Left forelimb (tissue), 1 donor: ENCODE results near the gene SYMPK.

ENCODE experiments used
- DNase-seq: peaks from one replicate; pipeline ENCODE4 v3.0.0-alpha.2; 2018; ENCODE audit warnings: low spot score

Gene SYMPK

GRCh38 chr19:45825263-45825605, 37.7 kb downstream of the SYMPK start:
- no peak for DNase-seq

DNA sequence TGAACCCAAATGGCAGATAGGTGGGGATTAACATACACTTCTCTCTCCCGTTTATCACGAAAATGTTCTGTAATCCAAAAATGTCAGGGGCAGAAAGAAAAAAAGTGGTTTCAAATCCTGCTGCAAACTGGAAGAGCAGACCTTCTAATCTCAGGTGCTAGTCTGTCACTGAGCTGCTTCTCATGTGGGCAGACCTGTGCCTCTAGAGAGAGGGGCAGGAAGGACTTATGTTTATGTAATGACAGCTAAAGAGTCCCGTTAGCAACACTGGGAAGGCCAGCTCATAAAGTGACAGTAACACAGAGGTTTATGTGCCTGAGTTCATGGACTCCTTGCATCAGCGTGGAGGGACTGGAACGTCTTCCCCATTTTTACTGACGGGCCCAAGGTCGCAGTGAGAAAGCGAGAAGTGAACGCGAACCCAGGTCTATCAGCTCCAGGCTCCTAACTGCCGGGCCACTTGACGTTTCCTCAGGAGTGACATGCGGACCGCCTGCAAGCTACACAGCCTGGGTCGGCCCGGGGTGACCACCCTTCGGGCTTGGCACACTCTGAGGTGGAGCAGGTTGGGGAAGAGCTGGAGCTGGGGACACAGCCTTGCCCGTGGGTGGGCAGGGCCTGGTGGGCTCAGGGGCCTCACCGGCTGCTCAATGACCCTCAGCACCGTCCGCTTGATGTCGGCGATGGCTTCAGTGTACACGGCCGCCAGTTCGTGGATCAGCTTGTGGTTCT, 38.2 kb downstream of the SYMPK start:
- DNase-seq, result no peak

DNA sequence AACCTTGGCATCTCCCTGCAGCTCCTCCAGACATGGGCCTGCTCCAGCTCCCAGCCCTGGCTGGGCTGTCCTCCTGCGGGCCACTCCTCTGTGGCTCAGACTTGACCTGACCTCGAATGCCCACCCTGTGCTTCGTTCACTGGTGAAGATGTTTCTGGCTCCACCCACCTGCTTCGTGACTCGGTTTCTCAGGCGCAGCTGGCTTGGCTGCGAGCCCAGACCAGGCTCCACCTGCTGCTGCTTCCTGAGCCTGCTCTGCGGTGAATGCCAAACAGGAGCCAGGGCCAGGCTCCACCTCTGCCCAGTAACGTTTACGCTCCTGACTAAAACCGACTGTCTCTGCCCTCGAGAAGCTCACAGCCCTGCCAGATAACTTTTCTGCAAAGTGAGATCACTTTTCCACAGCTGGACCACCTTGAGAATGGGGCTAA, 38.9 kb downstream of the SYMPK start:
- DNase-seq, result no peak

GRCh38 chr19:45823182-45823581, 39.8 kb downstream of the SYMPK start:
- DNase-seq, result no peak

GRCh38 chr19:45822716-45823115, 40.2 kb downstream of the SYMPK start:
- no peak for DNase-seq

DNA sequence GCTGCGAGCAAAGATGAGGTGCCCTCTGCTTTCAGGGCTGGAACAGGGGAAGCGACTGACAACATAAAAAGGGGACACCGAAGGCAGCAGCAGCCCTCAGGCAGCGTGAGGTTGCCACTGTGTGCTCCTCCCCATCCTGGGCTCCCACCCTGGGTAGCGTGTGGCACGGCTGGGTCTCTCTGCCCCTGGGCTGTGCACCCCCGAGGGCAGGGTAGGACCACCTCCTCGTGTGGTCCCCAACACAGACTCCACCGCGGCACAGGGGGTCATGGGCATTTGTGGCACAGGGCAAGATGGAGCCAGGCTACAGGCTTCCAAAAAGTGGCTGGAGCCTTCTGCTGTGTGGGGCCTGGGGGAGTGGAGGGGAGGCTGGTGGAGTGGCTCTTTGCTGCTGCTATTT, 41.4 kb downstream of the SYMPK start:
- DNase-seq, result no peak

DNA sequence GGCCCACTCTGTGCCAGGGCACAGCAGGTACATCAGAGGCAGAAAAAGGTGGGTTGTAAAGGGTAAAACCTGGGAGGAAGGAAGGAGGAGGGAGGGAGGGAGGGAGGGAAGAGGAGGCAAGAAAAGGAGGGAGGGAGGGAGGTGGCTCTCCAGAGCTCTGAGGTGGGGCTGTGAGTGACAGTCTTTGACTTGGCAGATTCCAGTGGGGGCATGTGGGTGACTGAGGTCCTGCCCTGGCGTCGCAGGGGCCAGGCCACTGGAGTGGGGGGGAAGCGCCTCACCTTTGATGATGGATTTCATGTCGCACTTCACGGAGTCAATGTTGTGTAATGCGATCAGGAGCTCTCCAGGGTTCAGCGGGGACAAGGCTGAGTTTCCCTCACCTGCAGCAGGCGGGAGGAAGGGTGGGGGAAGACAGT, 41.8 kb downstream of the SYMPK start:
- DNase-seq, result no peak

- no peak for DNase-seq
Observed at GRCh38 chr19:45820413-45821102, 42.4 kb downstream of the SYMPK start.

GRCh38 chr19:45819769-45820168, 43.2 kb downstream of the SYMPK start:
- no peak for DNase-seq

DNA sequence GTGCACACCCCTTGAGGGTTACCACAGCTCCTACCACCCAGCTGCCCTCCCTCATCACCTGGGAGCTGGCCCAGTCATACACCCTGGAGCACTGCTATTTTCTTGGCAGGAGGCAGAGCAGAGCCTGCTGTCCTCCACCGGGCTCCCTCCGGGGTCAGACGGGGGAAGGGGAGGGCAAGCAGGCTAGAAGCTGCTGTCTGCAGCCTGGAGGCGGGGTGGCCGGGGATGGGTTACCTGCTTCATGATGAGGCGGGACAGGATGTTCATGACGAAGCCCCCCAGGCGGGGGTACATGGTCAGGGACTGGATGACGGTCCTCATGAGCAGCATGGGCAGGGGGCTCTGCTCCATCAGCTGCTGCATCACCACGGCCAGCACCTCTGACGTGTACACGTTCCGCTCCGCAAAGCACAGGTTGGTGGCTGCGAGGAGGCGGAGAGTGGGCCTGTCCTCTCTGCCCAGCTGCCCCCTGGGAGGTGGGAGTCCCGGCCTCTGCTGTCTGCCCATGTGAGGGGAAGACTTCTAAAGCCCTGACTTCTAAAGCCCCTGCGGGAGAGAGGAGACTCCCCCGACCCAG, 45.1 kb downstream of the SYMPK start:
- DNase-seq, result no peak

- peak; percentile 93 for DNase-seq
Observed at GRCh38 chr19:45817010-45817724, 45.8 kb downstream of the SYMPK start.

DNA sequence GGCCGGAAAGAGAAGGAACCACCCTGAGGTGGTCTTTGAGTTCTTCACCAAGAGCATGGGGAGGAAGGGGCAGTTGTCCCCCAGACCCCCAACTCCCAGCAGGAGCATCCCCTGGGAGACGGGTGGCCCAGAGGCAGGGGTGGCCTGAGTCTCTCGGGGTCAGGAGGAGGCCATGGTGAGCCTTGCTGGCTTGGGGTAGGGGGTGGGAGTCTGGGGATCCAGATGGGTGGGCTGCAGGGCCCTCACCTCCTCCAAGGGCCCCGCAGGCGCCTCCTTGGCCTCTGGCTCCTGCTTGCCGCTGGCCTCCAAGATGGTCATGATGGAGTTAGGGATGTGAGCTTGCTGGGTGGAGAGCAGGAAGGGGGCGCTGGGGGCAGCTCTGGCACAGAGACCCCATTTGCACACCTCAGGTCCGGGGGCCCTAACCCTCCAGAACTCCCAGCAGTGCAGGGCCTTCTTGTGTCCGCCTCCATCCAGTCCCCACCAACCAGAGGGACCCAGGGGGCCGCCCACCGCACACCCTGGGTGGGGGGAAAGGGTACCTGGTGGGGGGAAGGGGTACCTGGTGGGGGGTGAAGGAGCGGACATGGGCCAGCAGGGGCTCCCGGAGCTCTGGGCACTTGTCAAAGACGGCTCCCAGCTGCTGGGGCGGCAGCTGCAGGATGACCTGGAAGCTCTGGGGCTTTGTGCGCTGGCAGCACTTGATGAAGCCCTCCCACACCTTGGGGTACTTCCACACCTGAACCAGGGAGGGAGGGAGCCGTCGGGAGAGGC, 46.5 kb downstream of the SYMPK start:
- no peak for DNase-seq

DNA sequence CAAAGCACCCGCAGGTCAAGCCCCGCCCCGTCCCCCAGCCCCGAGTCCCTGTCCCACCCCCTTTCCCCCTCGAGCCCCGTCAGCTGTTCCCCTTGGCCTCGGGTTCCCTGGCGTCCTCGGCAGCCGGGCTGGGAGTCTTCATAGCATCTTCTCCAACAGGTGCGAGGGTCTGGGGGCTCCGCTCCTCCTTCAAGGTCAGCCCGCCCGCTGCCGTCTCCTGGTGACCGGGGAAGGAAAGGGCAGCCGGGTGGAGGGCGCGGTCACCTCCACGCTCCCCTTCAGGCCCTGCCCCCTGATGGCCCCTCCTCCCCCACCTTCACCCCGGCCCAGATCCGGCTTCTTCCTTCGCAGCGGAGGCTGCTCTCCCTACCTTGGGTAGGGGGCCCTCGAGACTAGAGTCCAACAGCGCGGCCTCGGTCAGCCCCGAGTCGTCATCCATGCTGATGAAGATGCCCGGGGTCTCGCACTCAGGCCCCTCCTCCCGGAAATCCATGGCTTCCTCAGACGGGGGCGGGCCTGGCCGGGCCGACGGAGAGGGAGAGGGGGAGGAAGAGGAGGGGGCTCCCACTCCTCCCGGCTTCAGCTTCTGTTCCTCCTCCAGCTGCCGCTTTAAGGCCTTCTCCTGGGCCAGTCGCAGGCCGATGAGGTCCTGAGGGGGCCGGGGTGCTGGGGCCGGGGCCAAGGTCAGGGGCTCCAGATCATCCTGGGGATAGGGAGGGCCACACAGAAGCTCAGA, 47.3 kb downstream of the SYMPK start:
- peak; percentile 79 for DNase-seq

DNA sequence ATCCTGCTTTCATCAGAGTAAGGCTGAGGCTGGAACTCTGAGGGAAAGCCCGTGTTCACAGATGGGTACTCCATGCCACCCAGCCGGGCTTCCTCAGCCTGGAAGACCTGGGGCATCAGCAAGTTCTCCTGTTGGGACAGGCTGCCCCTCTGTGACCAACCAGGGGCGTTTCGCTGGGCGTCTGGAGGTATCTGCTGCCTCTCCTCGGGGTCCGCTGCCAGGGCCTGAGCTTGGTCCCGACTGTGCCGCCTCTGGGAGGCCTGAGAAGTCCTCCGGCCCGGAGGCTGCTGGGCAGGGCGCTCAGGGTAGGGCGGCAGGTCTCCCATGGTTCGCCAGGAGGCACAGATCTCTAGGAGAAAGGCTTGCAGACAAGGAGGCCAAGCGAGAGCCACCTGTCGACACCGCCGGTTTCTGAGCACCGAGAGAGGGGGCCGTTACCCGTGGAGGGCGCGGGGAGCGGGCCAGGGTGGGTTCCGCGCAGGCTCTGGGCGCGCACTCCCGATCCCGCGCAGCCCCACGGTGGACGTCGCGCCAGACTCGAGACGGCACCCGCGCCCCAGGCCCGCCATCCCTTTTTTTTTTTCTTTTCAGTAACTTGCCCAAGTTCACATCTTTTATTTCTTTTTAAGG, 48.0 kb downstream of the SYMPK start, which contains the start of gene RSPH6A:
Gene RSPH6A, minus strand, starts transcription at position 458 of the 630 bp plus-strand sequence. Its CDS starts 132 bp downstream, at position 326.
- no peak for DNase-seq

- no peak for DNase-seq
Observed at GRCh38 chr19:45814166-45814780, 48.7 kb downstream of the SYMPK start.

DNA sequence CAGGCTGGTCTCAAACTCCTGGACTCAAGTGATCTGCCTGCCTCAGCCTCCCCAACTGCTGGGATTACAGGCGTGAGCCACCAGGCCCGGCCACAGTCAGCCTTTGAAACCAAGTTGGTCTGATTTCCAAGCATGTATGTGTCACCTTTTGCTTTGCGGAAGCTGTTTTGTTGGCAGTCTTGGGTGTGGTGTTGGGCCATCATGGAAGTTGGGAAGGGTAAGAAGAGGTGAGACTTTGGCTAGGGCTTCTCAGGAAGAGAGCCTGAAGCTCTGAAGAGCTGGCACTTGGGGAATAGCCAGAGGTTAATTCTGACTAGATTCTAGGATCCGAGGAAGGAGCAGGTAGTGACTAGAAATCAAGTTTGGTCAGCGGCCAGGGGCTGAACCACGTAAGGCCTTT, 50.6 kb downstream of the SYMPK start:
- DNase-seq, result no peak

GRCh38 chr19:45809643-45810159, 53.2 kb downstream of the SYMPK start:
- no peak for DNase-seq

DNA sequence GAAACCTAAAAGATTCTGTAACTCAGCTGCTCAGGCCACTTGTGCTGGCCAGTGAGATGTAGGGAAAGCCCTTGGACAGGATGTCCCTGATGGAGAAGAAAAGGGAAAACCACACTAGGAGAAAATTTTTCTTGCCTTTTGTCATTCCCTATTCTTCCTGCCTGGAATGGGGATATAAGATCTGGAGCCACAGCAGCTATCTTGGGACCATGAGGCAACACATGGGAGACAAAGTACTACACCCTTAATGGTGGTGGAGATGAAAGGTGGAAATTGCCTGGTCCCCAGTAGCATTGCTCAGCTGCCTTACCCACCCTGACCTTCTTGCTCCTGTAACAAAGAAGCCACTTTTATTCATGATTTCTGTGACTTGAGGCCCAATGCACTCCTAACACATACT, 57.2 kb downstream of the SYMPK start:
- no peak for DNase-seq

DNA sequence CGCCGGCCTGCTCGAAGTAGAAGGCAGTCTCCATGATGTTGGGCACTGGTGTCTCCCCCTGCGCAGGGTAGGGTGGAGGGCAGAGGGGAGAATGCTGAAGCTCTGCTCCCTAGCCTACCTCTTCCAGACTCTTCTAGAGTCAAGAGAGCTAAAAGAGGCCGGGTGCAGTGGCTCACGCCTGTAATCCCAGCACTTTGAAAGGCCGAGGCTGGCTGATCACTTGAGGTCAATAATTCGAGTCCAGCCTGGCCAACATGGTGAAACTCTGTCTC, 58.1 kb downstream of the SYMPK start:
- DNase-seq, result no peak
